Activated CD4-positive, alpha-beta T cell treated with anti-CD3 and anti-CD28 coated beads, Interleukin-2, amount 50 U/mL, for 48 hours (primary cell): ENCODE results near the gene OR9A2.
"Not testable (repeated sequence)": the region's sequence is repeated elsewhere in the genome, so short reads cannot be mapped to it uniquely, and the experiment has no call there.

ENCODE experiments used
- DNase-seq, 2 experiments: peaks; one replicate each; pipeline ENCODE4 v3.0.0-alpha.2; 2020

The OR9A2 gene

GRCh38 chr7:143016996-143017395 is 9.9 kb downstream of the OR9A2 start:
- no peak for DNase-seq

- DNase-seq: no peak
Observed at GRCh38 chr7:143015926-143016490, 10.9 kb downstream of the OR9A2 start.

GRCh38 chr7:143015084-143015483 is 11.8 kb downstream of the OR9A2 start:
- no peak for DNase-seq

GRCh38 chr7:143013893-143014292 is 13.0 kb downstream of the OR9A2 start:
- no peak for DNase-seq

GRCh38 chr7:143013473-143013872 is 13.5 kb downstream of the OR9A2 start:
- DNase-seq: no peak

- no peak for DNase-seq
Observed at GRCh38 chr7:143012409-143012808, 14.5 kb downstream of the OR9A2 start.

- no peak for DNase-seq
Observed at GRCh38 chr7:143012001-143012400, 14.9 kb downstream of the OR9A2 start.

- DNase-seq: peak; percentile 87 to 89
Observed at GRCh38 chr7:143008007-143008901, 18.7 kb downstream of the OR9A2 start.

- DNase-seq: no peak
Observed at GRCh38 chr7:143005632-143006260, 21.2 kb downstream of the OR9A2 start.

GRCh38 chr7:143003393-143004051 is 23.4 kb downstream of the OR9A2 start:
- peak; percentile 27 to 34 for DNase-seq

GRCh38 chr7:143002898-143003297 is 24.0 kb downstream of the OR9A2 start:
- DNase-seq: peak in 1 of 2 experiments; percentile 4

GRCh38 chr7:143002106-143002505 is 24.8 kb downstream of the OR9A2 start:
- DNase-seq: no peak

GRCh38 chr7:143000648-143001047 is 26.3 kb downstream of the OR9A2 start:
- no peak for DNase-seq

GRCh38 chr7:142999793-143000192 is 27.1 kb downstream of the OR9A2 start:
- no peak for DNase-seq

- no peak for DNase-seq
Observed at GRCh38 chr7:142998966-142999365, 28.0 kb downstream of the OR9A2 start.

GRCh38 chr7:142997456-142997989 is 29.4 kb downstream of the OR9A2 start:
- no peak for DNase-seq

GRCh38 chr7:142992427-142992826 is 34.5 kb downstream of the OR9A2 start:
- DNase-seq: no peak

- DNase-seq: no peak
Observed at GRCh38 chr7:142984297-142984696, 42.6 kb downstream of the OR9A2 start.

- no peak for DNase-seq
Observed at GRCh38 chr7:142983825-142984224, 43.1 kb downstream of the OR9A2 start.

GRCh38 chr7:142978402-142978801 is 48.5 kb downstream of the OR9A2 start:
- not testable (repeated sequence) for DNase-seq
